Vagina (tissue), 2 donors: ENCODE measurements around the gene CYP4F2.

Experiments used
- CTCF ChIP-seq, 3 experiments: fragments of 450-650 bp in 2 of 3; fragments of 200-600 bp in 1 of 3; sonication (generic) in 1 of 3; IDR thresholded peaks; one replicate each; pipeline ENCODE4 v1.5.1; 2017 to 2019; ENCODE audit warnings: antibody characterized with exemption in 3 of 3, mild to moderate bottlenecking in 2 of 3, moderate library complexity in 2 of 3
- POLR2A ChIP-seq, 2 donors: fragments of 450-650 bp; IDR thresholded peaks; one replicate each; pipeline ENCODE4 v1.6.1; 2017; ENCODE audit warnings: antibody characterized with exemption in 2 of 2, mild to moderate bottlenecking in 2 of 2, moderate library complexity in 2 of 2

DNA sequence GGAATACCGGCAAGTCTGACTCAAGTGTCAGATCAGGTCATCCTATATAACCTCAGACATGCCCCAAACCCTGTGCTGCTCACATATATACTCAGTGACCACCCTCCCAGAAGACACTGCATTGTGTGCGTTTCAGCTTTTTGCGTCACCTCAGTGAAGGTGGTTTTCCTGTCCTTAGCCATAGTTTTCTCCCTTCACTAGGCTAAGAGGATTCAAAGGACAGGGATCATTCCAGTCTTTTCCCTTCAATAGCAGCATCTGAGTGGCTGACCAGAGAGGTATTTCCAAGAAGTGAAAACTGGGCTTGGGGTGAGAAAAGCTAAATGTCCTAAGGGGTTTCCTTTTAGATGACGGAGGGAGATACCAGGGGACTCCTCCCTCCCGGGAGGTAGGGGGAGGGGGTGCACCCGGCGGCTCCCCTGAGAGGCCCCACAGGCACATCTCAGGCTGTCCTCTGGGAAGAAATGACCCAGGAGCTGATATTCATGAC is 69.7 kb downstream of the CYP4F2 start:
- TF ChIP-seq CTCF (IDR thresholded peaks at IDR 0.05) (no peak), POLR2A (IDR thresholded peaks at IDR 0.05) (no peak)
